ENCODE data around the gene NDUFA3.
A peak's percentile ranks its signal among the peaks of the same experiment; 100 is the strongest.

The NDUFA3 gene

DNA sequence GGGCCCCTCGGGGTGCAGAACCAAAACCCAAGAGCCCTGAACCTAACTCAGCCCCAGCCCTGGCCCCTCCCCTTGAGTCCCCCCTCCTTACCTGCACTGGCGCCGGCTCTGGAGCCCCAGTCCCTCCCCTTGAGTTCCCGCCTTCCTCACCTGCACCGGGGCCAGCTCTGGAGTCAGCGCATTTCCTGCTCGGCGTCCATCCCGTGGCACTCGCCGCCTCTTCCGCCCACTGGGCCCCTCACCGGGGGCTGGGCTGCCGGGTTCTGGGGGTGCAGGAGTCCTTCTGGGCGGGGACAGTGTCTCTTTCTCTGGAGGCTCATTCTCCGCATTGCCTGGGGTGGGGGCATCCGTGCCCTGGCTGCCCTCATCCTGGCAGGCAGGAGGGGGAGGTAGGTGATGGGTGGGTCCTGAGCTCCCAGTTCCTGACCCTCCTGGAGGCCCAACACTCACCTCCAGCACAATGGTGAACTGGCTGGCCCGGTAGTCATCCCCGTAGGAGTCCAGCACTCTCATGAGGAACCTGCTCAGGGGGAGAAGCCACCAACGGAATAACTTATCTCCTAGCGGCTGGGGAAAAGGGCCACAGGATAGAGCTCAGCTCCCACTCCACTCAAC is 5.3 kb downstream of the NDUFA3 start:
- DNase-seq (ENCODE audit: low read depth), result no peak

DNA sequence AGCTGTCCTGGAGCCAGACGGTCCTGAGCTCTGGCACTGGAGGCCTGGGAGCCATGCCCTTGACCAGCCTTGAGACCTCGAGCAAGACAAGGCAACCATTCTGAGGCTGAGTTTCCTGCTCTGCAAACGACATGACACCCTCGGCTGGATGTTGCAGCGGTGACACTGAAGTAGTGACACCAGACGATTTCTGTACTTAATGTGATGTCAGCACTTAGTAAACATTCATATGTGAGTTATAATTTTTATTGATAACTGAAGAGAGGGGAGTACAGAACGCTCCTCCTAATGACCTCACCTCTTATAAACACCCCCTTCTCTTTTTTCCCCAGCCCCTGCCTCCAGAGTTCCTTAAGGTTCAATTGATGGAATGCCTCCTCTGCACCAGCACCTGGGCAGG is 5.8 kb downstream of the NDUFA3 start:
- DNase-seq (ENCODE audit: low read depth), result no peak

DNA sequence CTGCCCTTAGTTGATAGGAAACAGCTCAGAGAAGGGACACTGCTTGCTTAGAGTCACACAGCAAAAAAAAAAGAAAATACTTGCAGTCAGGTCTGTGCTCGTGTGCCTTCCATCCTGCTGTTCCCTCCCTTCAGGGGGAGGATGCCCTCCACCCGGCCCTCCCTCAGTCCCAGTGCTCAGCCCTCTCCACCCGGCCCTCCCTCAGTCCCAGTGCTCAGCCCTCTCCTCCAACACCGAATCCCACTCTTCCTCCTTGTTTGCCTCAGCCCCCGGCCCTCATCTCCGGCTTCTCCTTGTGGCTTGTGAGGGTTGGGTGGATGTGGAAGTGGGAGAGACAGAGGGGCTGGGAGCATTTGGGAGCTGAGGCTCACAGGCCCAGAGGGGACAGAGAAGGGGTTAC is 7.0 kb downstream of the NDUFA3 start:
- DNase-seq (ENCODE audit: low read depth), result no peak

DNA sequence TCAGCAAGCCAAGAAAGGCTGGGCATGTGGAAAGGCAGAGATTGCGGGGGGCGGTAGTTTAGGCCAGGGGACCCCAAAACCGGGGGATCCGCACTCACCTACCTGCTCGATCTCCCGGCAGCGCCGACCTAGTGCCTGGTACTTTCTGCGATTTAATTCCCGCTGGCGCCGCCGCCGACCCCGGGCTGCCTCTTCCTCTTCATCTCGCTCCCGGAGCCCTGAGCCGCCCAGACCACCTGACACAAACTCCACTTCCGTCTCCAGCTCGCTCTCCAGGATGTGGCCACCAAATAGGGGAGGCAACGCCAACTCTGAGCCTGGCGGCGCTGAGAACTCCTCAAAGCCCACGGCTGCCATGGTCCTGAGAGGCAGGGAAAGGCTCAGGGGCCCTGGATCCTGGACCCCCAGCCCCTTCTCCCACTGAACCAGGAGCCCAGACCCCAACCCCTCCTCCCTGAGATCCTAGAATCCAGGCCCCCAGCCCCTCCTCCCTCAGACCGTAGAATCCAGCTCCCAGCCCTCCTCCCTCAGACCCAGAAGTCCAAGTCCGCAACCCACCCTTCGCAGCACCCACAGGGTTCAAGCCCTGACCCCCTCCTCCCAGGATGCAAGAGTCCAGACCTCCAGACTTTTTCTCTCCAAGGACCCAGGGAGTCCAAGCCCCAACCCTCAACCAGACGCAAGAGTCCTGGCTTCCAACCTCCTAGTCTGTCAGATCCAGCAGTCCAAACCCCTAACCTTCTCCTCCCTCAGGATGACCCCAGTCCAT is 11.9 kb downstream of the NDUFA3 start:
- DNase-seq (ENCODE audit: low read depth), result no peak

DNA sequence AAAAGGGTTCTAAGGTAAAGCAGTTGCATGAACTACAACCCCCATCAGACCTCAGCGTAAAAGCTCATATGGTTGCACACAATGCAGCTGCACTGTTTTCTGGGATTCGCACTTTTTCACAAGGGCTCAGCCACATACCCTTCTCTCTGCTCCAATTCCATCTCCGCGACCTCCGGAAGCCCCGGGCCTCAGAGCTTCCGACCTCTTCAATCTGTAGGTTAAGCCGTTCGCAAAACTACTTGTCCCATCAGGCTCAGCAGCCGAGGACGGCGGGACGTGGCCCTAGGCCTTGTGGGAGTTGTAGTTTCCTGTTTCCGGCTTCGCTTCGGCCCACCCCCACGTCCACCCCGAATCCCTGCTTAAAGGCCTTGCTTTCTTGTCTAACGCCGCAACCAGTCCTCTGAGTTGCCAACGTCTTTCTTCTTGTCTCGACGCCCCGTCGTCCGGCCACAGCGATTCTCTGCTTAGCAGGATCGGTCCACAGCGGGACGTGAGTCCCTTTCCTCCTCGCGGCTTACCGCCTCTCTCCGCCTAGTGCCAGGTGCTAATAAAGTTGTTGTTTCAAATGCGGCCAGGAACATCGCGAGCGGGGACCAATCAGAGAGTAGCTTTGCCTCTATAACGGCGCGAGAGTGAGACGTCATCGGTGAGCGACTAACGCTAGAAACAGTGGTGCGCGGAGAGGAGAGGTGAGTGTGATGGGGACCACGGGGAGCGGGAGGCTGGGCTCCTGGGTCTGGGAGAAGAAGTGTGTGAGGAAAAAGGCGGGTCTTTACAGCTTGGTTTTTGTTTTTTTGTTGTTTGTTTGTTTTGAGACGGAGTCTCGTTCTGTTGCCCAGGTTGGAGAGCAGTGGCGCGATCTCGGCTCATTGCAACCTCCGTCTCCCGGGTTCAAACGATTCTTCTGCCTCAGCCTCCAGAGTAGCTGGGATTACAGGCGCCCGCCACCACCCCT is 12.7 kb downstream of the NDUFA3 start, which contains the start of the genes PRPF31 and TFPT:
Gene PRPF31 (plus strand): TSS at position 646 of the 955 bp plus-strand sequence. CDS start 2,525 bp downstream, outside the sequence.
Gene TFPT (minus strand): TSS at position 549 of the 955 bp plus-strand sequence. CDS start 388 bp downstream, at position 161.
- DNase-seq (ENCODE audit: low read depth), result peak; percentile 92

DNA sequence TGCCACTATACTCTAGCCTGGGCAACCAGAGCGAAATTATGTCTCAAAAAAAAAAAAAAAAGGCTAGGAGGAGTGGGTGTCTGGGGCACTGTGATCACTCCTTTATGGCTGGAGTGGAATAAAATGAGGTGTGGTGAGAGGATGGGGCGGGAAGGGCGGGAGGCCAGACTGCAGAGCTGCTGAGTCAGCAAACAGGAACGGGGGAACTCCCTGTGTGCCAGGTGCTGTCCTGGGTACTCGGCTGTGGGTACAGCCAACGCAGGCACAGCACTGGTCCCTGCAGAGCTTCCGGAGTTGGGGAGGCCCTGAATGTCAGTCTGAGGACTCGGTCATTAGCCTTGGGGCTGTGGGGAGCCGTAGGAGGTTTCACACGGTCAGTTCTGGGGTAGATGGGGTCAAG is 18.6 kb downstream of the NDUFA3 start:
- no peak for DNase-seq (ENCODE audit: low read depth)

DNA sequence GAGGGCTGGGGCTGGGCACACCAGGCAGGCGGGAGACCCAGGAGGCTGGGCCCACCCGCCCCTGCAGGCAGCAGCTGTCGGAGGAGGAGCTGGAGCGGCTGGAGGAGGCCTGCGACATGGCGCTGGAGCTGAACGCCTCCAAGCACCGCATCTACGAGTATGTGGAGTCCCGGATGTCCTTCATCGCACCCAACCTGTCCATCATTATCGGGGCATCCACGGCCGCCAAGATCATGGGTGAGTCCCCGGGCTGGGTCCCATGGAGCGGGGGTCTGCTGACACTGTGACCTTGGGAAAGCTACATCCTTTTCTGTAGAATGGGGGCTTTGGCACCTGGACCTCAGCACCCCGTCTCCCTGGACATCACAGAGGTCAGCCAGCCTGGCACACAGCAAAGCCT is 21.0 kb downstream of the NDUFA3 start:
- no peak for DNase-seq (ENCODE audit: low read depth)

DNA sequence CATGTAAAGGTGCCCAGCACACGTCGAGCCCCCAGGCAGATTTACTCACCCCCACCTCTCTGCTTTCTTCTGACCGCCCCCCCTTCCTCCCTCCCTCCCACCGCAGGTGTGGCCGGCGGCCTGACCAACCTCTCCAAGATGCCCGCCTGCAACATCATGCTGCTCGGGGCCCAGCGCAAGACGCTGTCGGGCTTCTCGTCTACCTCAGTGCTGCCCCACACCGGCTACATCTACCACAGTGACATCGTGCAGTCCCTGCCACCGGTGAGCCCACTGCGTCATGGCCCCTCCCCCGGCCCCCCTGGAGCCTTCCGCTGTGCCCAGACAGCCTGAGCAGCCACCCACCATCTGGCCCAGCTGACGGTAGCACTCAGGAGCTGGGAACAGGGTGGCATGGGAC is 21.7 kb downstream of the NDUFA3 start:
- DNase-seq (ENCODE audit: low read depth), result no peak

DNA sequence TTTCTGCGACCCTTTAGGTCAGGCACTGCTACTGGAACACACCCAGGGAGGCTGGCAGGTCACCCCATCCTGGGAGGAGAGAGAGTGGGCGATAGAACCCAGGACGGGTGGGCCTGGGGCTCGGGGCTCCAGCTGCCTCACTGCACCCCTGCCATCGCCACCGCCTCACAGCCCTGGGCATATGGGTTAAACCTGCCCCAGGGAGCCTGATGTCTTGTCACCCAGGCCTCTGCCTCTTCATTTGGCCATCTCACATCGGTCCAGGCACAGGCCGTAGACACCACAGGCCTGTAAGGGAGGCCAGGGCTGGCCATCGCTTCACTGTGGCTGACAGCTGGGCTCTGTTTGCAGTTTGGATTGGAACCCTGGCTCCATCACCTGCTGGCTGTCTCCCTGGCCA is 23.1 kb downstream of the NDUFA3 start:
- DNase-seq (ENCODE audit: low read depth), result no peak

DNA sequence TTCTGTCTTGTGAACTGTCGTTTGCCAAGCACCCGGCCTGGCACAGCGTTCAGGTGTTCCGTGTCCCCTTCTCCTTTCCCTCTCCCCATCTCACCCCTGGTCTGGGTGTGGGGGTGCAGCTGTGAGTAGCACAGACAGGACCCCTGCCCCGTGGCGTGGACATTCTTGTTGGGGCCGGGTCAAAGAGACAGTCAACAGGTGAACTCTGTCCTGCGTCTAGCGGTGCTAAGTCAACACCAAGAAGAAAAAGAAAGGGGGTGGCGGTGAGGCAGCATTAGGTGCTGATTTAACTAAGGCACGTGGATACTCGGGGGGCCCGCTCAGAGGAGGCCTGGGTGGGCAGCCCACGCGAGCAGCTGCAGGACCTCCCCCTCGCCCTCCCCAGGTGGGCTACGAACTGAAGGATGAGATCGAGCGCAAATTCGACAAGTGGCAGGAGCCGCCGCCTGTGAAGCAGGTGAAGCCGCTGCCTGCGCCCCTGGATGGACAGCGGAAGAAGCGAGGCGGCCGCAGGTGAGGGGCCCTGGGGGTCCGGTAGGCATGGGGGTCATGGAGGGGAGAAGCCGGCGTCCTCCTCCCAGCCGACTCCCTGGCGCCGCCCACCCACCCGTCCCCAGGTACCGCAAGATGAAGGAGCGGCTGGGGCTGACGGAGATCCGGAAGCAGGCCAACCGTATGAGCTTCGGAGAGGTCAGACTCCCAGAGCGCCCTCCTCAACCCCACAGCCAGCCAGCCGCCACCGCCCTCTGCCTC is 25.2 kb downstream of the NDUFA3 start:
- DNase-seq (ENCODE audit: low read depth), result no peak

DNA sequence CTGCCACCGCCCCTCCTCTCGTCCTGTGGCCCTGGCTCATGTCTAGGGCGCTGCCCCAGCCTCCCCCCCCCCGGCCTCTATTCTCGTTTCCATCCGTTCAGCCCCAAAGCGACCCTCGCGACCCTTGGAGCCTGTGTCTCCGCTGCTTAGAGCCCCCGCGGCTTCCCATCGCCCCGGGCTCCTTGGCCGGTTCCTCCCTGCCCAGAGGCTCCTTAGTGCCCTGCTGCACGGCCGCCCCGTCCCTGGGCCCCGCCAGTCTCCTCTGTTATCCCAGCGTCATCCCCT is 25.7 kb downstream of the NDUFA3 start:
- no peak for DNase-seq (ENCODE audit: low read depth)

DNA sequence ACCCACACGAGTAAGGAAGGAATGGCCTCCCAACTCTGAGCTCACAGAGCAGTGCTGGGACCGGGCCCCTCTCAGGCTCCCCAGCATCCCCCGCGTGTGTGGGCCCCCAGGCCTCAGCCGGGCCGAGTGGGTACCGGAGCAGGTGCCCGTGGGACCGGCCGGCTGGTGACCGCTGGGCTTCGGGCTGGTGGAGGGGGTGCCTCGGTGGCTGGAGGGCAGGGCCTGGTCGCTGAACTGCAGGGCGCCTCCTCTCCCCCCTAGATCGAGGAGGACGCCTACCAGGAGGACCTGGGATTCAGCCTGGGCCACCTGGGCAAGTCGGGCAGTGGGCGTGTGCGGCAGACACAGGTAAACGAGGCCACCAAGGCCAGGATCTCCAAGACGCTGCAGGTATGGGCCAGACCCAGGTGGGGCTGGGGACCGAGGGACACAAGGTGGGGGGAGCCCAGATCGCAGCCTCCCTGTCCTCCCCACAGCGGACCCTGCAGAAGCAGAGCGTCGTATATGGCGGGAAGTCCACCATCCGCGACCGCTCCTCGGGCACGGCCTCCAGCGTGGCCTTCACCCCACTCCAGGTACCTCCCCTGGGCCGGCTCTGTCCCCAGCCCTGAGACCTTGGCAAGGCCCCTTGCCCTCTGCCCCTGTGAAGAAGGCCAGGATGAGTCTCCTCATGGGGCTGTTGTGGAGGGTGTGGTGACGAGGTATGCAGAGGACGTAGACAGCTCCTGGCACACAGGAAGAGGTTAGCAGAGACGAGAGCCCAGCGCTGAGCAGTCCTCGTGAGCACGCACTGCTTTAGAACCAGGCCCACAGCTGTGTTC is 26.4 kb downstream of the NDUFA3 start:
- DNase-seq (ENCODE audit: low read depth), result no peak

DNA sequence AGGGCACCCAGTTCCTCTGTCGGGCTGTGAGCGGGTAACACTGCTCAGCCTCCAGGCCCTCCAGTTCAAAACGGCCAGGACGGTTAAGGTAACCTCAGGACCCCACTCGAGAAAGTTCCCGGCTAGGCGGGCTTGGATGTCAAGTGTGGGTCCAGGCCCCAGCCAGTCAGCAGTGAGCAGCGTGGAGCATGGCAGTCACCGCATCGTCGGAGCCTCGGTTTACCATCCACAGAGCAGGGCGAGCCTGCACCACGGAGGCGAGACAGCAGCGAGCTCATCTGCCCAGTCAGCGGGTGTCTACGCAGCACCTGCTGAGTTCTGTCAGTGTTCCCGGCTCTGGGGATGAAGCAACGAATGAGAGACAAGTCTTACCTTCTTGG is 27.0 kb downstream of the NDUFA3 start:
- no peak for DNase-seq (ENCODE audit: low read depth)

DNA sequence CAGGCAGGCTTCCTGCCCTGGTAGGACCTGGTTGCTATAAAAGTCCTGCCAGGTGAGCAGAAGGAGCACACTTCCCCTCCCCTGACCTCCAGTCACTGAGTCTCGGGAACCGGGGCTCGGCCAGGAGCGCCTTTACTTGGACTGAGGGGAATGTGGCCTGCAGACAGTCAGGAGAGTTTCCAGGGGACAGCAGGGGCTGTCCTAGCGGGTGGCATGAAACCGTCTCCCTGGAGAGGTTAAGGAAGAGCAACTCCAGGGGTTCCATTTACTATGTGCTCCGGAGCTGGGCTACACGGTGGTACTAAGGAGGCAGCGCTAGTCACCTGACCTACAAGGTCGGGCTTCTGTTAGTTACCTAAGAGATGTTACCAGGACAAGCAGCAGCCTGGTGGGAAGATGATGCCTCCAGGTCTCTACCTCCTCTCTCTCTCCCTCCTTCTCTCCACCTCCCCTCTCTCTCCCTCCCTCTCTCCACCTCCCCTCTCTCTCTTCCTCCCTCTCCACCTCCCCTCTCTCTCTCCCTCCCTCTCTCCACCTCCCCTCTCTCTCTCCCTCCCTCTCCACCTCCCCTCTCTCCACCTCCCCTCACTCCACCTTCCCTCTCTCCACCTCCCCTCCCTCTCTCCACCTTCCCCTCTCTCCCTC is 30.8 kb downstream of the NDUFA3 start:
- DNase-seq (ENCODE audit: low read depth), result no peak

DNA sequence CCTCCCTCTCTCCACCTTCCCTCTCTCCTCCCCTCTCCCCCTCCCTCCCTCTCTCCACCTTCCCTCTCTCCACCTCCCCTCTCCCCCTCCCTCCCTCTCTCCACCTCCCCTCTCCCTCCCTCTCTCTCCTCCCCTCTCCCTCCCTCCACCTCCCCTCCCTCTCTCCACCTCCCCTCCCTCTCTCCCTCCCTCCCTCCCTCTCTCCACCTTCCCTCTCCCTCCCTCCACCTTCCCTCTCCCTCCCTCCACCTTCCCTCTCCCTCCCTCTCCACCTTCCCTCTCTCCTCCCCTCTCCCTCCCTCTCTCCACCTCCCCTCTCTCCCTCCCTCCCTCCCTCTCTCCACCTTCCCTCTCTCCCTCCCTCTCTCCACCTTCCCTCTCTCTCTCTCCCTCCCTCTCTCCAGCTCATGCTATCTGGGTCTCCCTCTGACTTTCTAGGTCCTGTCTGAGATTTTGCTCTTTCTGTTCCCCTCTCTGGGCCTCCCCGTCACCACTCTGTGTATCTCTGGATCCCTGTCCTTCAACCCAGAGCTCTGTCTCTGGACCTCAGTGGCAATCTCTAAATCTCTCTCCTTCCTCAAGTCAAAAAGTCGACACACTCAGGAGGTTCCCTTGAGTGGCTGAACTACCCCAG is 31.4 kb downstream of the NDUFA3 start:
- DNase-seq (ENCODE audit: low read depth), result no peak

DNA sequence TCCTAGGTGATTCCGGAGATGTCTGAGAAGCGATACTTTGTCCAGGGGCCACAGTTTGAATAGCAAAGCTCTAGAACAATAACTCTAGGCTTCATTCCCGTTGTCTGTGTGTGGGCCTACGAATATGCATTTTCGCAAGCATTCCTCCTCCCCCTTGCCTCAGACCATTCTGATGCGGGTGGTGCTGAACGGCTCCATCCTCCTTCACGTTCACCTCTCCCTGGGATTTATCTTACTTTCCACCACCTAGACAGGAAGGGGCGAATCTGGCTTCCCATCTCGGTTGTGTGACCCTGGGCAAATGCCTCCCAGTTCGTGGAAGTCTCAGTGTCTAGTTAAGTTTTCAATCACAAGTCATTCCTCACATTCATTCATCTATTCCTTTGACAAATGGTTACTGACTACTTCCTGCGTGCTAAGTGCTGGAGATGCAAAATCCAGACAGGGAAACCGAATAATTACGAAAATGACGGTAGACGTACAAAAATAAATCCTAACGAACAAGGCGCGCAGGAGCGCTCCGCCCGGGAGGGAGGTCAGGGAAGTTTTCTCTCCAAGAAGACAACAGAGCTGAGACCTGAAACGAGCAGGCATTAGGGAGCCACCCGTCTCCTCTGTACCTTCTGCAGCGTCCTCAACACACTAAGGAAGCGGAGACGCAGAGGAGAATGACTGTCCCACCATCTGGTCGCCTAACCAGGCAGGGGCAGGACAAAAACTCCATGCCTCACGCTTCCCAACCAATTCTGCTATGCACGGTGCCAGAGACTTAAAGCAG is 33.6 kb downstream of the NDUFA3 start:
- no peak for DNase-seq (ENCODE audit: low read depth)

DNA sequence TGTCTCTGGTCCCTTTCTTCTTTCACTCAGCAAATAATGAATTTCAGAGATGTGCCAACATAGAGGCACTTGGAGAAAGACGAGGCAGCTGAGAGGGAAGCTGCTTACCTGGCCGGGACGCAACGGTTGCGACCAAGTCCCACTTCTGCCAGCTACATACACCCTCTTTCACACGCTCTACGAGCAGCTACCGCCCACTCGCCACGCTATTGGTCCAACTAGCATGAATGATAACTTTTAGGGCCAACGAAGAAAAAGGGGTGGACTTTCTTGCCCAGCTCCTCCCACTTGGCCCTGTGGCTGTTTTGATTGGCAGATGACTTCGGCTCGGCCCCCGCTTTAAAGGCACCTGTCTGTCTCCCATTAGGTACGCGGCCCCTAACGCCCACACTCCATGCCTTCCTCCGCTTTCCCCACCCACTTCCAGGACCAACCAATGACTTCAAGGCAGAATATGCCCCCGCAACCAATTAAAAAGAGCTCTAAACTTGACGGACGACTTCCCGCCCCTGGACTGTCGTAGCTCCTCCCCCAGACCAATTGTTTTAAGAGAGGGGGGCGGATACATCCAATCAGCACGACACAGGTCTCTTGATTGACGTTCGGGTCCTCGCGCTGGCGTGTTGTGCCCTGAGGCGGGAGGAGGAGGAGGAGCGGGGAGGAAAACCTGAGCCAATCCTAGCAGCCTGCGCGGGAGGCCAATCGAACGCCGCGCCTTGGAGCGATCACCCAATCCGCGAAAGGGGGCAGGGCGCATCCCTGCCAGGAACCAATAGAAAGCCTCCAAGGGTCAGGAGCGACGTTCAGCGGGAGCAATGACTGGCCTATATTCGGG is 34.4 kb downstream of the NDUFA3 start:
- peak; percentile 97 for DNase-seq (ENCODE audit: low read depth)

DNA sequence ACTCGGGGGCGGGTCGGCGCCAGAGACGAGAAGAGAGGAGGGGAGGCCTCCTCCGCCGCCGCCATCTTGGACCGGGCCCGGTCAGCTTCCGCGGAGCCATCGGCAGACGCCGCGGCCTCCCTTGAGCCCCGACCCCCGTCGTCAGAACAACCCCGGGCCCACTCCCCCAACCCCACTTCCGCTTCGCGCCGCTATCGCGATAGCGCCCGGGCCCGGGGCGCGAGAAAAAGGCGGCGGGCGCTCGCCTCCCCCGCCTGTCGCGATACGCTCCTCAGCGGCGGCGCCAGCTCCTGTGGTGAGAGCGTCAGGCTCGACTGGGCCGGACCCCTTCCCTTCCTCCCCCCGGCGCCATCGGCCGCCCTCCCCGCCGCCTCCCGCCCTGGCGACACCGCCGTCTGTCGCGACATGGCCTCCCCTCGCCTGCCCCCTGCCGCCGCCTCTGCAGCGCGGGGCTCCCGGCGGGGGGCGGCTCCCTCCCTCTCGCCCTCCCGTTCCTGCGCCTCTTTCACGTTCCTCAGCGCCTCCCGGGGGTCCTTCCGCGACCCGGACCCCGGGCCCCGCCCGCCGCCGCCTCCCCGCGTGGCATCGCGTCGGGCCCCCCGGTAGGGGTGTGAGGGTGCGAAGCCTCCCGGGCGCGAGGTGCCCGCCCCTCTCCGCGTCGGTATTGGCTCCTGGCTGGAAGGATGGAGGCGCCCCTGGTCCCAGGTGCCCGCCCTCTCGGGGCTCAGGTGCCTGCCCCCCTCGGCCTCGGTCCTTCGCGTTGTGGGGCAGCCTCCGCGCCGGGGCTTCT is 35.2 kb downstream of the NDUFA3 start, which contains the start of gene CNOT3:
Gene CNOT3 (plus strand): TSS at position 64 of the 790 bp plus-strand sequence. CDS start 5,217 bp downstream, outside the sequence.
- no peak for DNase-seq (ENCODE audit: low read depth)
